NCI-H748 (cell line): ENCODE measurements around the gene FGD4.

Source experiments
- DNase-seq: peaks from one replicate; lab custom pipeline; 2025; ENCODE audit not compliant: unreplicated experiment; lab: John Stamatoyannopoulos, UW

The FGD4 gene

GRCh38 chr12:32399370-32400113 lies at the start of gene FGD4:
FGD4 (plus strand) TSS chr12:32399558.
- peak; percentile 92 for DNase-seq

- DNase-seq: no peak
These were observed 45.8 kb upstream of the FGD4 start for GRCh38 chr12:32353540-32353939.

GRCh38 chr12:32357601-32358249 lies 41.6 kb upstream of the FGD4 start:
- no peak for DNase-seq

- DNase-seq: no peak
These were observed 38.4 kb upstream of the FGD4 start for GRCh38 chr12:32360956-32361355.

- DNase-seq: no peak
These were observed 36.5 kb upstream of the FGD4 start for GRCh38 chr12:32362892-32363291.

GRCh38 chr12:32365473-32366064 lies 33.8 kb upstream of the FGD4 start:
- DNase-seq: peak; percentile 52

- DNase-seq: no peak
These were observed 32.6 kb upstream of the FGD4 start for GRCh38 chr12:32366714-32367113.

- no peak for DNase-seq
These were observed 32.0 kb upstream of the FGD4 start for GRCh38 chr12:32367381-32367780.

- DNase-seq: no peak
These were observed 30.2 kb upstream of the FGD4 start for GRCh38 chr12:32369202-32369601.

GRCh38 chr12:32377344-32378055 lies 21.9 kb upstream of the FGD4 start:
- no peak for DNase-seq

- DNase-seq: no peak
These were observed 20.1 kb upstream of the FGD4 start for GRCh38 chr12:32379213-32379612.

- DNase-seq: no peak
These were observed 19.7 kb upstream of the FGD4 start for GRCh38 chr12:32379667-32380066.

- DNase-seq: no peak
These were observed 17.1 kb upstream of the FGD4 start for GRCh38 chr12:32382226-32382625.

GRCh38 chr12:32390572-32391219 lies 8.7 kb upstream of the FGD4 start:
- peak; percentile 61 for DNase-seq

GRCh38 chr12:32395026-32395425 lies 4.3 kb upstream of the FGD4 start:
- DNase-seq: peak; percentile 28

- peak; percentile 43 for DNase-seq
These were observed 1.7 kb upstream of the FGD4 start for GRCh38 chr12:32397696-32398095.

- DNase-seq: no peak
These were observed 1.2 kb upstream of the FGD4 start for GRCh38 chr12:32398181-32398580.

- no peak for DNase-seq
These were observed 465 bp upstream of the FGD4 start for GRCh38 chr12:32398816-32399369.

- DNase-seq: peak; percentile 56
These were observed 835 bp downstream of the FGD4 start for GRCh38 chr12:32400114-32400672.

- no peak for DNase-seq
These were observed 1.5 kb downstream of the FGD4 start for GRCh38 chr12:32400866-32401265.

- no peak for DNase-seq
These were observed 2.8 kb downstream of the FGD4 start for GRCh38 chr12:32402170-32402569.
